Right kidney (tissue), 1 donor: Measurements from ENCODE around the gene SLC6A12.
A peak's percentile ranks its signal among the peaks of the same experiment; 100 is the strongest.

Source experiments
- DNase-seq: peaks from one replicate; pipeline ENCODE4 v3.0.0-alpha.2; 2016

Gene SLC6A12

DNA sequence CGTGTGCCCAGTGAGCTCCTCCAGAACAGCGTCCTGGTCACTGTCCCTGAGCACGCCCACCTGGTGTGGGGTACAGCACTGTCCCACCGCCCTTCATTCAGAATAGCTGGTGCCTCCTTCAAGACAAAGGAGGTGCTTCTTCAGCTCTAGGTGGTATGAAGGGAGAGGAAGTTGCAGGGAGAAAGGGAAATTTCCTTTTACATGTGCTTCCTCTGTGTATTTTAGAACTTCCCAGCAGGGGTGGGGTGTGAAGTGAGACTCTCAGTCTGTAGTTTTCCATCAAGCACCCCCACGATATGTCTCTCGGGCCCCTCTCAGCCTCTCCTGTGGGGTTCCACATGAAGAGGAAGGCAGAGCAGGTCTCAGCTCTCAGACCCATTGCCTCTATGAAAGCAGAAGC, 1.2 kb upstream of the SLC6A12 start:
- no peak for DNase-seq

DNA sequence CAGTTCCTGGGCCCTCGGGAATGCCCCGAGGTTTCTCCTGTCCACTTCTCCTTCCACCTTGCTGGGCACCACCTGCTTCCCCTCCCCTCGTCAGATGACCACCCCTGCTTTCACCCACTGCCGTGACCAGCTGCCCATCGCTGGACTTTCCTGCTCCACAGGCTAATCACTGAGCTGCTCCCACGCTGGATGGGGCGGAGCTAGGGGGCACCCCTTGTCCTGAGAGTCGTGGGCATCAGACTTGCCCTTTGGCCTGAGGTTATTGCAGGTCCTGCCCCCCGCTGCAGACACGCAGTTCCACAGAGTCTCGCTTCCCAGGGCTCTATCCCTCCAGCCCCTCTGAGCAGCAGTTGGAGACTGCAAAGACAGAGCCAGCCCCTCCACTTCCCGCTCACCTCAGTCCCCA, 427 bp downstream of the SLC6A12 start:
- DNase-seq = peak; percentile 50

DNA sequence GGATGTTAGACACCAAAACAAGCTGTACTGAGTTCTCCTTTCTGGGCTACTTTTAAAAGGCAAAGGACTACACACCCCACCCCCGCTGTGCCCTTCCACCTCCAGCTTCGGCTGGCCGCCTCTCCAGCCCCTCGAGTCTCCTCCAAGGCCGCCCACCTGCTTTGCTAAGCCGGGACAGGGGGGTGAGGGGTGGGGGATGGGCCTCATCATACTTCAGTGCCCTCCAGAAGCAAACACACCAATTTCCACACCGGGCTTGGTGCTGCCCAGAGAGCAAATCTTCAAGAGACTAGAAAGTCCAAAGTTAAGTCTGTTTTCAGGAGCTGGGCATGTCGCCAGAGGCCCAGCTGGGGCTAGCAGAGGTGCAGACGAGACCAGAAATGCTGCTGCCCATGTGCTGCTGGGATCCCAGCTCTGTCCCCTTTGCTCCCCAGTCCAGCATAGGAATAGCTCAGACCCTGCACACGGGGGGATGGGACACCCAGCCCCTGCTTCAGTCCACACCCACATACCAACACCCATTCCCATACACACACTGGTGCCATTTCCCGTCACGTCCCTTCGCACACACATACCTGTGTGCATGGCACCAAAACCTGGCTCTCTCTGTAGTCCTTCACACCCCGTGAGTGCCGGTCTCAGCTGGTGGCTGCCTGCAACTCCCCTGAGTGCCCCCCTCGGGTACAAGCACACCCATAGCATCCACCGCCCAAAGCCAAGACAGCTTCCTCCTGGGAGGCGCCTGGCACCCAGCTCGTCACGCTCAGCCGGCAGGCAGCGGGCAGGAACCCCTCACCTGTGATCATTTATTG, 1.0 kb downstream of the SLC6A12 start:
- DNase-seq = peak; percentile 68

DNA sequence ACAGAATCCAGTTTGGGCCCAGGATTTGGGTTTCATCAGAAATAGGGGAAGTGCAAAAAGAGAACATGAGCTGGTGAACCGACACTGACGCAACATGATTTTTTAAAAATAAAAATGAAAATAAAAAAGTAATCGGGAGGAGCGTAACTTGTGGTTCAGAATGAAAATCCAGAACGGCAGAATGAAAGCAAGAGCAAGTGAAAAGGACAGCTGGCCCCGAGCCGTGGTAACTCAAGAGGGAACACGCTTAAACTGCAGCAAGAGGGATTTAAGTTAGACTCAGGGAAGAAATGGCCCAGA, 1.6 kb downstream of the SLC6A12 start:
- DNase-seq = no peak

GRCh38 chr12:211639-212414, 2.1 kb downstream of the SLC6A12 start:
- DNase-seq = no peak

- DNase-seq = no peak
These were observed 2.9 kb downstream of the SLC6A12 start for GRCh38 chr12:211142-211465.

DNA sequence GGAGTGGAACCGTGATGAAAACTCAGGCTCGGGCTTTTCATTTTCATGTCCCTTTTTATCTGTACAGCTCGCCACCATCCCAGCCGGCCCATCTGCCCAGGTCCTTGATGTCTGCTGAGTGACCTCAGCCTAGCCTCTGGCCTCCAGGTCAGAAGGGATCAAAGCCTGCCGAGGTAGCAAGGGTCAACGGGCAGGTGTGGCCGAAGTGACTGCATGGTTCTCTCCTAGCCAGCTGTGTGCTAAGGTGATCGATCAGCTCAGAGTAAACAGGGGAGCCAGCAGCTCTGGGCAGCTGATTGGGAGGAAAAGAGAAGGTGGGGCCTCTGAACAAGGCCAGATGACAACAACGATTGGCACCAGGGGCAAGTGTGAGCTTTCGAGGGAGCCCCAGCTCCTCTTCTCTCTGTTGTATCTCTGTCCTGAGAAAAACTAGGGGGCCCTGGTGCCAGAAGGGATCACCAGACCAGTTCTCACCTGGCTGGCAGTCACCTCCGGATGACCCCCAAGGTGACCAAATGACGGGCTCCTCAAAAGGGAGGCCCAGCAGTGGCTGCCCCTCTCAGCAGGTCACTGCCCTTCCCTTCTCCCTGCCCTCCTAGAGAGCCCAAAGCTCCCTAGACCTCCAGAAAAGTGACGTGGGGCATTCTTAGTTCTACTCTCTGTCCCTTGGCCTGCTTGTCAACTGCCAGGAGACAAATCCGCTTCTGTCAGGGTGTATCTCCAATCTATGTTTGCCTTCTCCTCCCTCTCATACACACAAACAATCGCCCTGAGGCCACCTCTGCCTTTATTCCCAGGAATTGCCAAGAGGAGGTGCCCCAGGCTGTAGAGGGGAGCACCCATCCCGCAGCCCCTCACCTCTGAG, 3.4 kb downstream of the SLC6A12 start:
- DNase-seq = no peak

GRCh38 chr12:209851-210250, 4.1 kb downstream of the SLC6A12 start:
- DNase-seq = no peak

DNA sequence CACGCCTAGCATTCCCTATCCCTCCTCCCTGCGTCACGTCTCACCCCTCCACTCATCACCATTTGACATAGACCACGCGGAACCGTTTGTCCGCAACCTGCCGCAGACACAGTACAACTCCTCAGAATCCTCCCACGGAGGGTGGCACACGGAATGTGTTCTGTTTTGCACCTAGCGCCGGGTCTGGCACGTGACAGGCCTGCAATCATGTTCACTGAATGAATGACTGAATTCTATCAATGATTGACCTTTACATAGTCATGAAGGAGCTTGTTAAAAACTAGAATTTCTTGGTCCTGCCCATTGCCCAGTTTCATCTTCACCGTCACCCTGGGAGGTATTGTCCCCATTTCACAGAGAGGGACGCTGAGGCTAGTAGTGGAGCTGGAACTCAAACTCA, 4.7 kb downstream of the SLC6A12 start:
- no peak for DNase-seq

- DNase-seq = no peak
These were observed 5.1 kb downstream of the SLC6A12 start for GRCh38 chr12:208813-209212.

DNA sequence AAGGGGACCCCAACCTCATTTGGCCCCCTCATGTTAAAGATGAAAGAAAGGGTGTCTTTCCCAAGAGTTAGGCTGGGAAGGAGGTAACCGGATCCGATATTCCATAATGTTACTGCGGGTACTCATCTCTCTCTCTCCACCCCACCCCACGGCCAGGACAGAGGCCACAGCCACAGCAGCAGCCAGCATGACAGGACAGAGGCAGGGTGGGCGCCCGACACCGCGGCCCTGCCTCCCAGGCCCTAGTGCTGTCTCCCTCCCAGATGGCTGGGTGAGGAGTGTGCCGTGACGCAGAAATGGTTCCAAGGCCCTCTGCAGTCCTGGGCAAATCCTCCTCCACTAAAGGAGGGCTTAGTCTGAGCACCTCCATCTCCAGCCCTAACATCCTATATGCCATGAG, 6.2 kb downstream of the SLC6A12 start:
- no peak for DNase-seq

- DNase-seq = no peak
These were observed 7.1 kb downstream of the SLC6A12 start for GRCh38 chr12:206746-207440.

DNA sequence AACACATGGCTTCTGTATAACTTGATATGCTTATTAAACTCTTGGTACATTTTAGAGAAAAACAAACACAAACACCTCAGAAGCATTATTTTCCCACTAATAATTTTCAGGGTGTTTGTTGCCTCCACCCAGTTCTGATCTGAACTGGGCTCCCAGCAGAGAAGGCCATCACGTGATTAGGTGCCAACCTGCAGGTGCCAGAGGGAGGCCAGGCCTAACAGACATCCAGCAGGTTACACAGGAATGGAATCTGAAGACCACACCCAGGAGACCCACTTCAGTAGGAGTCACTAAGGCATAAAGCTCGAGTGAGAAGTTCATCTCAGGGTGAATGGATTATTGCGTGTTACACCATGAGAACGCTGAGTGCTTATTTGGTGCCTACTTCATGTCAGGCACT, 8.9 kb downstream of the SLC6A12 start:
- DNase-seq = no peak

DNA sequence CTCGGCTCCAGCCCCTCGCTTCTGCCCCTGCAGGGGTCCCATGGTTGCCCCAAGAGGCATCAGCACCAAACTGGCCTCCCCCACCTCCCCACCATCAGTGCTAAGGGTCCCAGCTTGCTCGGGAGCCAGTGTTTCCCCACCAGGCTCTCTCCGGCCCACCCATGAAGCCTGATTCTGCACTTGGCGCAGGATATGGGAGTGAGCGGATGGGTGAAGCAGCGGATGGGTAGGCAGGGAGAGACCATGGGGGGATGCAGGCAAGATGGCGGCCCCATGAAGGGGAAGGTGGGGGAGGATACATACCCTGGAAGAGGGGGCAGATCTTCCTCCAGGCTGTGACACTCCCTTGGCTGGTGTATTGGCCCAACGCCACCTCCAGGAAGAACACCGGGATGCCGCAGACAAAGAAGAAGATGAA, 9.7 kb downstream of the SLC6A12 start:
- DNase-seq = no peak

DNA sequence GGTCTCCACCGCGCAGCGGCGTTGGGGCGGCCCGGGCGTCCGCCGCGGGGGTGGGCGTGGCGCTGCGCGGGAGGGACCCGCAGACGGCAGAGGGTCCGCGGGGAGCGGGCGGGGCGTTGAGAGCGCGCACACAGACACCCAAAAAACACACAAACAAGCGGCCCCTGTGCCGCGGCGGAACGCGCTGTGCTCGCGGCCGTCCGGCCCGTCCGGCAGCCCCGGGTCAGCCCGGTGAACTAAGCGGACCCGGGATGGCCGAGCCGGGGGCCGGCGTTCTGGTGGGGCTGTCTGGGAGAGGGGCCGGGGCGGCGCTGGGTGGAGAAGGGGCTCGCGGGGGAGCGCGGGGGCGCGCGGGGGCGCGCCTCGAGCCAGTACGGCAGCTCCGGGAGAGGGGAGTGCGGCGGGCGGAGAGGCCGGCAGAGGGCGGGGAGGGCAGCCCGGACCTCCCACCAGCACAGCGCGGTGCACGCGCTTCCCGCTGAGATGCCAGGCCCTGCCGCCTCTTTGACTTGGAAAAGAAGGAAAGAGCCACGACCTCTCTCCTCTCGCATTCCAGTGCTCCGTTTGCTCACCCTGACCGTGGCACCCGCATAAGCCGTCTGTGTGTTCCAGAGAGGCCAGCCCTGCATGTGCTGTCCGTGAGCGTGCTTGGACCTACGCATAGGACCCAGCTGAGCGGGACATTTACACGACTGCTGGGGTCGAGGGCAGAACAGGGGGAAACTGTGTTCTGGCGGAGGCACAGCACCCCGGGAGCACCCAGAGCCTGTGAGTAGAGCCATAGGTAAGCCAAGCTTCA, 10.3 kb downstream of the SLC6A12 start:
- peak; percentile 60 for DNase-seq

GRCh38 chr12:203074-203461, 10.9 kb downstream of the SLC6A12 start:
- DNase-seq = no peak

DNA sequence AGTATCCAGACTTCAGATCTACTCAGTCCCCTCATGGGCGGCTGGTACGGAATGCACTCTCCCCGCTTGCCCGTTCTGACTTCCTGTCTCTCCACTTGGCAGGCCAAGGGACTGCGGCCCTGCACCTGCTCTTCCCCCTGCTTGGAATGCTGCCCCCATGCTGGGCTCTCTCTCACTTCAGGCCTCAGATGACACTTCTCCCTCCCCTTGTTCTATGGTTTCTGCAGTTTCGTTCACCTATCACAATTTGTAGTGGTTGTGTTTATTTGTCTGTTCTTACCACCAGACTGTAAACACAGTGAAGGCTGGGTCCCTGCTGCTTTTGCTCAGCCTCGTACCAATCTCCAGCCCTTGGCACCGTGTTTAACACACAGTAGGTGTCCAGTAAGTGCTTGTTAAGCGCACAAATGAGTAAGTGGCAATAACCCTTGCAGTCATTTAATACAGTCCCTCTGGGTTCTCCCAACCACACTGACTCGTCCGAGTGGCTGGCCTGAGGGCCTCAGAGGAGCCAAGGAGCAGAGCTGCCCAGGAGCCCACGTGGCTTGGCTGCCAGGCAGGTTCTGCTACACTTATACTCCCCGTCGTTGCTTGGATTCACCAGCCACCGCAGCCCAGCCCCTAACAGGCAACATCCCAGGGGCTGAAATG, 11.8 kb downstream of the SLC6A12 start:
- DNase-seq = no peak

DNA sequence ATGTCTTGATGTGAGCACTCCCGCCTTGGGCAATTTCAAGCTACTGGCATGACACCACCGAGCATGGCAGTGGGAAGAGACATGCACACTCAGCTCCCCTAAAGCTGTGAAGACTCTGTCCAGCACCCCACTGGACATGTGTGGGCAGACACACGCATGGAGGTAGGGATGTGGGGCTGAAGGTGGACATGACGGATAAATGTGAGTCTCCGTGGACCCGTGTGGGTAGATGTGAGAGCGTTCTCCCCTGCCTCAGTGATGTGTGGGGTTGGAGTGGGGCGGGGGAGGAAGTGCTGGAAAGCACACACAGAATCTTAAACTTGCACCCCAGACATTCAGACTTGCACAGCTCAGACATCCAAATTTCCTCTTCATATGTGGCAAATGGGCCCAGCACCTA, 12.6 kb downstream of the SLC6A12 start:
- no peak for DNase-seq

DNA sequence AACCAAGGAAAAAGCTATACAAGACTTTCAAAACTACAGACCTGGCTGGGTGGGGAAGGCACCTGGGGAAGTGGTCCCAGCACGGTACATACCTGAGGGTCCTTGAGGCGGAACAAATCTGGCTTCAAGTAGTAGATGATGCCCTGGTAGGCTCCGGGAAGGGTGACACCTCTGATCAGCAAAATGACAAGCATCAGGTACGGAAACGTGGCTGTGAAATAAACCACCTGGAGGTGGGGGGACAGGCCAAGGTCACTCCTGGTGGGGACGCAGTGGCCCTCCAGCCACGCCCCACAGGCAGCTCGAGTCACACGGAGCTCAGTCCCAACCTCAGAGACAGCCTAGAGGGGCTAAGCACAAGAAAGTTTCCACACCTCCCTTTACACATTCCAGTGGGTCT, 15.3 kb downstream of the SLC6A12 start:
- DNase-seq = no peak

DNA sequence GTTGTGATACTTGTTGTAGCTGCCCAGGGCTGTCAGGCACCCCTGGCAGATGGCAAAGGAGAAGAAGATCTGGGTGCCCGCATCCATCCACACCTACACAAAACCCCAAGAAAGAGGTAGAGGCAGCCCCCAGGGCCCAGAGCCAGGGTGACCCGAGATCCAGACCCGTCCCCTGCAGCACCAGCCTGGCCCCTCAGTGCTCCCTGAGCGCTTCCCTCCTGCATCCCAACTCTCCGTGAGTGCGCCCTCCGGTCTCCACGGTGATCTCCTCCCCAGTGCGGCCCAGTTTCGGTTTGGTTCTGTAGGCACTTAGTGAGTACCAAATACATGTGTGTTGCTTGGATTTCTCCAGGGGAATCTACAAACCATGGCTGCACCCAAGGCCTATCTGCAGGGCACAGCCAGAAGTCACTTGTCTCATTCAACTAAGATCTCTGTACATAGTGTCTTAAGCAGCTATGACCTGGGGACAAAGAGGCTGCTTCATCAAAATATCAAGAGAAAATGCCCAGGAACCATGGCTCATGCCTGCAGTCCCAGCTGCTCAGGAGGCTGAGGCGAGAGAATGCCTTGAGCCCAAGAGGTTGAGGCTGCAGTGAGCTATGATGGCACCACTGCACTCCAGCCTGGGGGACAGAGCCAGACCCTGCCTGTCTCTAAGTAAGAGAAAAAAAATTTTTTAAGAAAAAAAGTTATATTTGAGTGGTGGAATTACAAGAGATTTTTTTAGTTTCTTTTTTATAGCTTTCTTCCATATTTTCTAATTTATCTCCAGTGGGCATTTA, 15.9 kb downstream of the SLC6A12 start:
- no peak for DNase-seq
